Stimulated activated CD8-positive, alpha-beta memory T cell treated with anti-CD3 and anti-CD28 coated beads, Interleukin-7, amount 100 ng/mL, for 24 hours (primary cell): ENCODE measurements around the gene EXOC3.

Experiments
- DNase-seq: peaks from one replicate; pipeline ENCODE4 v3.0.0-alpha.2; 2020; ENCODE audit warnings: low read depth

EXOC3 gene

DNA sequence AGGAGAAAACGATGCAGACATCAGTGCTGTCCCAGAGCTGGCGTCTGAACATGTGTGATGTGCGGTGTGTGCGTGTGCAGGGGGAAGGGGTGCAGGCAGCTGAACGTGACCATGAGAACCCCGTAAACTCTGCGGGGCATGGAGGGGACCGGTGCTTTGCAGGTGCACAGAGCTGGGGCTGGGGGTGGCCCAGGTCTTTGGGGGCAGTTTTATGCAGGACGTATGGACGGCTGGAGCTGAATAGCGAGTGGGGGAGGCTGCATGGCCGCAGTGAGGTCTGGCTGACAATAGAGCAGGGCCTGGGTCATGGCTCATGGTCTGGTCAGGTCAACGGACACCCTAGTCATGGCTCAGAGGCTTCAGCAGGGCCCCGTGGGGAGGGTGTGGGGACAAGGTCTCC, 3.3 kb upstream of the EXOC3 start:
- DNase-seq, result no peak

DNA sequence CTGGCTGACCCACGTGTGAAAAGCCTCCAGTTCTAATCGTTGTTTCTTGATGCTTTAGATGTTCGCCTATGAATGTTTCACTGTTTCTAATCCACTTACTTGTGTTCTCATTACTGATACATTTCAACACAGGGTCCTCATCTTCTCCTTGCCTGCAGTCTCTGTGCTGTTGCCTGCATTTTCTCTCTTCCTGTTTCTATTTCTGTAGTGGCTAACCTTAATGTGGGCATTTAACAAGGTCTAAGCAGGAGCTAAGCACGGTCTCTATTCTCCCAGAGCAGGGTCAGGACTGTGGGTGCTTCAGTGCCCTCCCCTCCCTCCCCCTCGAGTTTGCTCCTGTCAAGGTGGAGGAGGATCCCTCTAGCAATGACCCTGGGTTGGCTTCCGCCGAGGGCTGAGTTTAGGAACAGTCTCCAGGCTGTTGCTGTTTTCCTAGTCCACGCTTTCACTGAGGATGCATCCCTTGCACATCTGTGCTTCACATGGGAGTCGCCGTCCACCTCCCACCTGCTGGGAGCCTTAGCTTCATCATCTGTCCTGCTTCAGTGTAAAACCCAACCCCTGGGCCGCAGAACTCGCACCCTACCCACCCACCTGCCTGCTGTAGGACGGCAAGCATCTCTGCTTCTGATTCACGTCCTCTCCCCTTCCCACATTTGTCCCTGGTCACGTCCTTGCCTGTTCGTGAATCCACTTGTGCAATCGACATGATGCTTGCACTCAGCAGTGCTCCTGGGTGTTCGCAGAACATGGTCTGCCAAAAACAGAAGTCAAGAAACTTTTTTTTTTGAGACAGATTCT, 2.4 kb upstream of the EXOC3 start:
- no peak for DNase-seq

DNA sequence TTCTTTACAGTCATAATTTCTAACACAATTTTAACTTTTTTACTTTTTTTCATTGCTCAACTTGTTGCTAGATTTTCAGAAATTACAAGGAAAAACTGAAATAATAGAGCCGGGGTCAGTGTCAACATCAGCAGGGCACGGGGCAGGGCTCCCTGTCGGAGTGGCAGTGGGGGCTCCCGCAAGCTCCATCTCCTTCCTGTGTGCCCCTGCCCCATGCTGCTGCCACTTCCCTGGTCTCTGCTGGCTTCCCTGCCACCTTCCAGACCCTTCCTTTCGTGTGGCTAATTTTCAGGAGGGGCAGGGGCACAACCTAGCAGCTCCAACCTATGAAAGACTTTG, 1.0 kb upstream of the EXOC3 start:
- no peak for DNase-seq

DNA sequence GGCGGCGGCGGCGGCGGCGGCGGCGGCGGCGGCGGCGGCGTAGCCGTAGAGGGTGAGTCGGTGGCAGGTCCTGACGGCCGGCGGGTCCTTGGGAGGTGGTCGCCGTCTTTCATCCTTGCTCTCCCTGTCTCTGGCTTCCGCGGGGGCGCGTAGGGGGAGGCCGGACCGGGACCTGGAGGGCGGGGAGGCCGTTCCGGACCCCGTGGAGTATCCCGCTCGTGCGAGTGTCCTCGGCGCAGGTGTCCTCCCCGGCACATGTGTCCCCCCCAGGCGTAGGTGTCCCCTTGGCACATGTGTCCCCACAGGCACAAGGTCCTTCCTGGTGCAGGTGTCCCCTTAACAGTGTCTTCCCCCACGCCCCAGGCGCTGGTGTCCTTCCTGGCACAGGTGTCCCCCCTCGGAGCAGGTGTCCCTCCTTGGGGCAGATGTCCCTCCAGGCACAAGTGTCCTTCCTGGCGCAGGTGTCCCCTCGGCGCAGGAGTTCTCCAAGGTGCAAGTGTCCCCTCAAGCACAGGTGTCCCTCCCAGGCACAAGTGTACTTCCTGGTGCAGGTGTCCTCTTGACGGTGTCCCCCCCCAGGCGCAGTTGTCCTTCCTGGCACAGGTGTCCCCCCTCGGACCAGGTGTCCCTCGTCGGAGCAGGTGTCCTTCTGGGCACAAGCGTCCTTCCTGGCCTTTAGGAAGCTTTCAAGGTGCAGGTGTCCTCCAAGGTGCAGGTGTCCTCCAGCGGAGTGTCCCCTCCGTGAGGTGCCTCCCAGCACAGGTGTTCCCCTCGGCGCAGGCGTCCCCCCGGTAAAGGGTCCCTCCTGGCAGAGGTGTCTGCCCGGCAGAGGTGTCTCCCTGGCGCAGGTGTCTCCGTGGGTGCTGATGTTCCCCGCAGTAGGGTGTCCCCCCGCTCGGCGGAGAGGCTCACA, 519 bp downstream of the EXOC3 start:
- no peak for DNase-seq

DNA sequence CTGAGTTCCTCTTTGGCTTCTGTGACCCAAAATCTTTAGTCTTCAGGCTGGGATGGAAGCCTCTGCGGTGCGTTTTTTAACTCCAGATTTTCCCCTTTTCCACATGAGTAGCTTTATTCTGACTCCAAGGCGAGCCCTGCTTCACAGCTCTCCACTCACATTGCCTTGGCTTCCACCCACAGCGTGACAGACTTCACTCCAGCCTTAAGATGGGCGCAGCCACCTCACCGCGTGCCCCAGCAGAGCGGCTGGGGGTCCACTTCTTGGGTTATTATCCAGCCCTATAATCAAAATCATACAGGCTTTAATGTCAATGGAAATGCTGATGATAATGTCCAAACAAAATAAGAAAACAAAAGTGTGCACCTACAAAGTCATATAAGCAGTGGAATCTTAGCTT, 1.2 kb downstream of the EXOC3 start:
- no peak for DNase-seq

DNA sequence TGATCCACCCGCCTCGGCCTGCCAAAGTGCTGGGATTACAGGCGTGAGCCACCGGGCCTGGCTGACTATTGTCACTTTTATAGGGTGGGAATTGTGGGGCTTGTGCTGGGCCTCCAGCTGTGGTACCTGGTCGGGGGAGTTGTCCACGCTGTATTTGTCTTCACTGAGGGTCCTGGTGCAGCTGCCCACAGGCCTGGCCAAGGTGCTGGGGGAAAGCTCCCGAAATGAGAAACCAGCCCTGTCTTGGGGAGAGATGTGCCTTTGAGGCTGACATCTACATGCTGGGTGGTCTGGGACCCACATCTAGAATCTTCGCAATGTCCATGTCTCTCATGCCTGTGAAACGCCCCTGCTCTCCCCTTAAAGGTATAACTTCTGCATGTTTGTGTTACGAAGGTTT, 2.6 kb downstream of the EXOC3 start:
- DNase-seq, result no peak

DNA sequence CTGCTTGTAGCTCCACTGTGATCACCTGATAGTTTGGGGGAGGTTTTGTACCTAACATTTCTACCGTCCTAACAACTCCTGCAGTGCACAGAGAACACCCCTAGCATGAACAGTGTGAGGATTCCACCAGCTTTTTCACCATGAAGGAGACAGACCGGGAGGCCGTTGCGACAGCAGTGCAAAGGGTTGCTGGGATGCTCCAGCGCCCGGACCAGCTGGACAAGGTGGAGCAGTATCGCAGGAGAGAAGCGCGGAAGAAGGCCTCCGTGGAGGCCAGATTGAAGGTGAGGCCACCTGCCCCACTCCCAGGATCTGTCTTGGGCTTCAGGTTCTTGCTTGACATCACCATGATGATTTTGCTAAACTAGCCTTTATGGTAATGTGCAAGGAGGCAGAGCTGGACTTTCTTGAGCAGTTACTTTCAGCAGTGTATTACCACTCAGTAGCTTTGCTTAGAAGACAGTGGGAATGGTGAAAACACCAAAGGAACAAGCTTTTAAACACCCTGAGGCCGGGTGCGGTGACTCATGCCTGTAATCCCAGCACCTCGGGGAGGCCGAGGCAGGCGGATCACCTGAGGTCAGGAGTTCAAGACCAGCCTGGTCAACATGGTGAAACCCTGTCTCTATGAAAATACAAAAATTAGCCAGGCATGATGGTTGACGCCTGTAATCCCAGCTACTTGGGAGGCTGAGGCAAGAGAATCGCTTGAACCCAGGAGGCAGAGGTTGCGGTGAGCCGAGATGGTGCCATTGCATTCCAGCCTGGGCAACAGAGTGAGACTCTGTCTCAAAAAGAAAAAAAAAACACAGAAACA, 3.3 kb downstream of the EXOC3 start:
- DNase-seq, result no peak

DNA sequence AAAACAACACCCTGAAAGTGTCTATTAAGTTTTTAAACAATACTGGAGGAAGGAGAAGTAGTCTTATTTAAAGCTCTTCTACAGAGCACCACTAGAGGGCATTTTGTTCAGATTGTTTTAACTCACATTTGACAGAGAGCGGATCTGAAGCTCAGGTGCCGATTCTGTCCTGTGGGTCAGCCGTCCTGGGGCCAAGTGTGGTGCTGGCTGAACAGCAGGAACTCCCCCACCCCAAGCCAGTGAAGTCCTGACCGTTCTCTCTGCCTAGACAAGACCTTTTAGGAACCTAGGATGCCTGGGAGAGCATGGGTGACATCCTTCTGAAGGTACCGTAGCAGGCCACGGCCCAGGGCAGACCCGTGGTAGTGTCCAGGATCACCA, 3.9 kb downstream of the EXOC3 start:
- no peak for DNase-seq

DNA sequence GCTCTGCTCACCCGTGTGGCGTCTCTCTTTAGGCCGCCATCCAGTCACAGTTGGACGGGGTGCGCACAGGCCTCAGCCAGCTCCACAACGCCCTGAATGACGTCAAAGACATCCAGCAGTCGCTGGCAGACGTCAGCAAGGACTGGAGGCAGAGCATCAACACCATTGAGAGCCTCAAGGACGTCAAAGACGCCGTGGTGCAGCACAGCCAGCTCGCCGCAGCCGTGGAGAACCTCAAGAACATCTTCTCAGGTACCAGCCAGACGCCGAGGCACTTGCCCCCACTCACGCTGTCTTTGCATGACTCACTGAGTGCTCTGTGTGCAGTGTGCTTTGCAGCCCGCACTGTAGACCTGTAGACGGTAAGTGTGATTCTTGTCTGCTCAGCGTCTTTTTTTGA, 4.5 kb downstream of the EXOC3 start:
- DNase-seq, result no peak

DNA sequence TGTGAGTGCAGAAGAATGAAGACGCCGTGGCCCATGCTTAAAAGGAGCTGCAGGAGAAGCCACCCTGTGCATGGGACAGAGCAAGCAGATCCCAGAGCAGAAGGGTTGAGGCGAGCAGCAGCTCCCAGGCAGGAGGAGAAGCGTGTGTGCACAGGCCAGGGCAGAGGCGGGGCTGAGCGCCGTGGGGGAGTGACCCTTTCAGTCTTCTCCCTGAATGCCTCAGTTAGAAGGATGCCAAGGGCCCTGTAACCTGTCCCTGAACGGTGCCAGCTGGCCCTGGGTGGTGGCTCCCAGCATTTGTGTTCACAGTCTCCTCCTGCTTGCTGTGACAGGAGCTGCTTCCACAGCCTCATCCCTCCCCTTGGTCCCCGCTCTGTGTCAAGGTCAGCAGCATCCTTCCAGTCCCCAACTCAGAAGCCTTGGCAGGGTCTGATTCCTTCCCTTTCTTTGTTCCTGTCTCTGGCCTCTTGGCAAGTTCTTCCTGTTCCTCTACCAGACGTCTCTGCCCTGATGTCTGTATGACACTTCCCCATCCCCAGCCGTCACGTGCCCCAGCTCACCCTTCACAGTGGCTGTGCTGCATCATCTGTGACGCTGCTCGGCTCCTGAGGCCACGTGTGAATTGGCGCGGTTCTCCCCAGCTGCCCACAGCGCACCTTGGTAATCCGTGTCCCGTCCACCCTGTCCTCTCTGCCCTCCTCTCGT, 5.2 kb downstream of the EXOC3 start:
- no peak for DNase-seq

DNA sequence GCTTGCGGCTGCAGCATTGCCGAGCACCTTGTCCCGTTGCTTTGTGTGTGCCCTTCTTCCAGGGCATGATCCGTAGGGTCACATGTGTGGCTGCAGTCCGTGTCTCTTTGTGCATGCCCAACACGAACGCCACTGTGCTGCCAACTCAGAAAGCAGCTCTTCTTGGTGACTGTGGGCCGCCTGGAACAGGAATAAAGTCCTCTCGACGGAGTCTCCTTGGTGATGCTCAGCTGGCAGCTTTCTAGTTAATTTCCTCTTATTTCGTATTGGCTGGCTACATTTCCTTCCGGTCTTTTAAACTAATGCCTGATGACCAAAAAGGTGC, 5.8 kb downstream of the EXOC3 start:
- DNase-seq, result no peak

DNA sequence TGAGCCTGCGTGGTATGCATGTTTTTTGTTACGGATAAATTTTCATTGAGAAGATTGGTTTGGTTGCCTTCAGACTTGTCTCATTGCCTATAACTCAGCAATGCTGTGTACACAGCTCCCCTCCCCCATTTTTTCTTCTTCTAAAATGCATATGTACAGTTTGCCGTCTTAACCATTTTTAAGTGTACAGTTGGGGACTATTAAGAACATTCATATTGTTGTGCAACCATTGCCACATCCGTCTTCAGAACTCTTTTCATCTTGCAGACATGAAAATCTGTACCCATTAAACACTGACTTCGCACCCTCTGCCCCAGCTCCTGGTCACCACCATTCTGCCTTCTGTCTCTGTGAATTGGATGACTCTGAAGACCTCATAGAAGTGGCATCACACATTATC, 6.2 kb downstream of the EXOC3 start:
- DNase-seq, result no peak

DNA sequence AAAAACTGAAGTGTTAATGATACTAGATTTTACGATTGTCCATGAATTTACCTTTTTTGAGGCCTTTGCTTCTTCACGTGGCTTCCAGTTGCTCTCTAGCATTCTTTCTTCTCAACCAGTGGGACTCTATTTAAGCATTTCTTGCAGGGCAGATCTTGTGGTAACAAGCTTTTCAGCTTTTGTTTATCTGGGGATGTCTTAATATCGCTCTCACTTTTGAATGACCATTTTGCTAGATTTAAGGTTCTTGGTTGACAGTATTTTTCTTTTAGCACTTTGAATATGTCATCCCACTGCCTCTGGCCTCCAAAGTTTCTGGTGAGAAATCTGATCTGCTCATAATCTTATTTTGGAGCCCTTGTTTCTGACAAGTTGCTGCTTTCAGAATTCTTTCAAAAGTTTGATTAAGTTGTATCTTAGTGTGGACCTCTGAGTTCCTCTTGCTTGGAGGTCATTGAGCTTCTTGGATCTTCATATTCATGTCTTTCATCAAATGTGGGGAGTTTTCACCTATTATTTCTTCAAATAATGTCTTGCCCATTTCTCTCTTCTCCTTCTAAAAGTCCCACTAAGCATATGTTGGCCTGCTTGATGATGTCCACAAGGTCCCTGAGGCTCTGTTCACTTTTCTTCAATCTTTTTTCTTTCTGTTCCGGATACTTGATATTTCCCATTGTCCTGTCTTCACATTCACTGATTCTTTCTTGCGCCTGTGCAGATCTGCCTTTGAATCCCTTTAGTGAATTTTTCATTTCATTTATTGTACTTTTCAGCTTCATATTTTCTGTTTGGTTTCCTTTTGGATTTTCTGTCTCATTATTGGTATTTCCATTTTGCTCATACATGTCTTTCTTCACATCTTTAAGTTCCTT, 8.8 kb downstream of the EXOC3 start:
- no peak for DNase-seq

DNA sequence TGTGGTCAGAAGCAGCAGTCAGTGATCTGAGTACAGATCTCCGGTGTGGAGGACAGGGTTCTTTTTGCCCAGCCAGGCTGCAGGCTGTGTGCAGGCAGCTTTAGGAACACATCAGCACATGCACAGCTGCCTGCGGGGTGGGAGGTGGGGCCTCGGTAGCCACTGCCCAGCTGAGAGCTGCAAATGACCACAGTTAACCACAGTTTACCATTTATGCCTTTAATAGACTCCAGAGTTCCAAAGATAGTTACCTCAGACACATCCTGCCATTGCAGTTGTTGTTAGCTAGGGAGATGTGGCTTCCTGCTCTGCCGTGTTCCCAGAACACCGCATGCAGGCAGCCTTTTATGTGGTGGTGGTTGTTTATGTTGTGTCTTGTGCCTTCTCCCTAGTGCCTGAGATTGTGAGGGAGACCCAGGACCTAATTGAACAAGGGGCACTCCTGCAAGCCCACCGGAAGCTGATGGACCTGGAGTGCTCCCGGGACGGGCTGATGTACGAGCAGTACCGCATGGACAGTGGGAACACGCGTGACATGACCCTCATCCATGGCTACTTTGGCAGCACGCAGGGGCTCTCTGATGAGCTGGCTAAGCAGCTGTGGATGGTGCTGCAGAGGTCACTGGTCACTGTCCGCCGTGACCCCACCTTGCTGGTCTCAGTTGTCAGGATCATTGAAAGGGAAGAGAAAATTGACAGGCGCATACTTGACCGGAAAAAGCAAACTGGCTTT, 10.2 kb downstream of the EXOC3 start:
- no peak for DNase-seq

DNA sequence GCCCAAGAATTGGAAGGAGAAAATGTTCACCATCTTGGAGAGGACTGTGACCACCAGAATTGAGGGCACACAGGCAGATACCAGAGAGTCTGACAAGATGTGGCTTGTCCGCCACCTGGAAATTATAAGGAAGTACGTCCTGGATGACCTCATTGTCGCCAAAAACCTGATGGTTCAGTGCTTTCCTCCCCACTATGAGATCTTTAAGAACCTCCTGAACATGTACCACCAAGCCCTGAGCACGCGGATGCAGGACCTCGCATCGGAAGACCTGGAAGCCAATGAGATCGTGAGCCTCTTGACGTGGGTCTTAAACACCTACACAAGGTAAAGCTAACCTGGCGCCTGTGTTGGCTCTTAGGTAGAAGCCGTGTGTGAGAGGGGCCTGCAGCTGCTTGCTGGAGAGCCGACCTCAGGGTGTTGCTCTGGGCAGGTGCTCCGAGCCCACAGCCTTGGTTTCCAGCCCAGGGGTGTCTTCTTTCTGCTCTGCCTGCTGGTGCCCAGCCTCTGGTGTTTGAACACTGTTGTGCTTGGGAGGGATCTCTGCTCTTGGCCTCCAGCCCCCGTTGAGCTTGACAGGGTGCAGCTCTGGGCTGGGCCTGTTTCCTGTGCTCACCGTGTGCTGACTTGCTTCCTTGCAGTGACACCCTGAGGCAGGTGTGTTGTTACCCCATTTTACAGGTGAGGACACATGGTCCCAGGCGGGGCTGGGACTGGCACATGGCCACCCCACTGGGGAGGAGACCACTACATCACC, 10.9 kb downstream of the EXOC3 start:
- no peak for DNase-seq

DNA sequence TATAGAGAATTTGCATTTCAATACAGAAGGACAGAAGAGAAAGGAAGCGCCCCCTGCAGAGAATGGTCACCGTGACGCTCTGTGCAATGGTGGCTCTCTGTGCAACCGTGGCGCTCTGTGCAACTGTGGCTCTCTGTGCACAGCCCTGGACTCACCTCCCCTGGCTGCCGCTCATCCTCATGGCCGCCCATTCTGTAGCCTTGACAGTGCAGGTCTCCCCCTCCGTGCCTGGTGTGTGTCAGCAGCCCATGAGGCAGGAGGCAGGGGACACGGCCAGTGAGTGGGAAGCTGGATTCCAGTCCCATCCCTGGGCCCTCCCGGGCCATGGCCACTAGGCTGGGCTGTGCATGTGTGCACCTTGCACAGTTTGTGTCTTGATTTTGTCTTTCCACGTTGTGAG, 12.0 kb downstream of the EXOC3 start:
- no peak for DNase-seq

DNA sequence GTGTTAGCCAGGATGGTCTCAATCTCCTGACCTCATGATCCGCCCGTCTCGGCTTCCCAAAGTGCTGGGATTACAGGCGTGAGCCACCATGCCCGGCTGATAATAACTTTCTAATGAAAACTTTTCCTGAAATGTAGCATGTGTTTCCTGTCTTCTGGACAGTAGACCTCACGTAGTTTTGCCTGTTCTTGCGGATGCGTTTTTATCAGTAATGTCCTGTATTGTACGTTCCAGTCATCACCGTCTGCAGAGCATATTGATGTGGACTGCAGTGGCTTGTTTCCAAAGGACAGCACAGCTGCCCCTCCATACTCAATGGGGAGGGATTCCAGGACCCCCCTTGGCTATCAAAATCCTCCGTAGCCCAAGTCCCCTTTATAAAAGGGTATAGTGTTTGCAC, 12.8 kb downstream of the EXOC3 start:
- DNase-seq, result no peak

DNA sequence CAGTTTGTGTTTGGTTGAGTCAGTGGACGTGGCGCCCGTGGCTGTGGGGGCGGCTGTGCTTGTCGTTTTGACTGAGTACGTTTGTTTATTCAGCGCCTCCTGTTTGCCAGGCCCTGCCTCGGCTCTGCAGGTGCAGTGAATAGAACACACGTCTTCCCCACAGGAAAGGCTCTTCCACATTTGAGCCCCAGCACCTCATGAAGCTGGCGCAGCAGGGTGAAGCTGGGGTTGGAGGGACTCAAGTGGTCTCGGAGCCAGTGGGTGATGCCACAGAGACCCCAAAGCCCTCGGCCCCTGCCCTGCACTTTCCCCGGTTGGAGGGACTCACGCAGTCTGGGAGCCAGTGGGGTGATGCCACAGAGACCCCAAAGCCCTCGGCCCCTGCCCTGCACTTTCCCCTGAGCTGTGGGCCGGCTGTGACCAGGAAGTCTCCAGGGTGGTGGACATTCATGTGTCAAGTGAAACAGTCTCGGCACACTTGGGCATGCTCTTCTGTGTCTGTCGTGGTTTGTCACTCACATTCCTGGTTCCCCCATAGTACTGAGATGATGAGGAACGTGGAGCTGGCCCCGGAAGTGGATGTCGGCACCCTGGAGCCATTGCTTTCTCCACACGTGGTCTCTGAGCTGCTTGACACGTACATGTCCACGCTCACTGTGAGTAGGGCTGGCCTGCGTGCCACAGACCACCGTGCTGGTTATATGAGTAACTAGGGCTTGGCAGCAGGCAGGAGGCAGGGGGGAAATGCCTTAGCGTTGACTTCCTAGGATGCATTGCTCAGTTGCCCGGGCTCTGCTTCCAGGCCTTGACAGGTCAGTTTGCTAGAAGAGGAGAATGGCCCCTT, 13.6 kb downstream of the EXOC3 start:
- DNase-seq, result no peak
